Endodermal cell (in vitro differentiated cells): ENCODE measurements around the gene ROCK2. TPM values are rescaled to one million over a fixed set of nuclear protein-coding genes. Genes with fewer than 3 reads are reported as not detected.
A peak's percentile ranks its signal among the peaks of the same experiment; 100 is the strongest.

Experiments used
- DNase-seq: peaks from one replicate; pipeline ENCODE4 v3.0.0-alpha.2; 2017
- H3K27ac ChIP-seq: 2 replicates; pipeline ENCODE4 v1.5.1; 2013; ENCODE audit warnings: mild to moderate bottlenecking, low read depth, low read length, moderate library complexity
- H3K27me3 ChIP-seq: 2 replicates; pipeline ENCODE4 v1.6.1; 2013; ENCODE audit warnings: mild to moderate bottlenecking, low read length, moderate library complexity; ENCODE audit not compliant: insufficient read depth, control insufficient read depth, poor library complexity, severe bottlenecking
- H3K36me3 ChIP-seq: 2 replicates; pipeline ENCODE4 v1.7.0; 2013; ENCODE audit warnings: mild to moderate bottlenecking, low read length, moderate library complexity; ENCODE audit not compliant: control insufficient read depth, insufficient read depth
- H3K4me1 ChIP-seq: one replicate; pipeline ENCODE4 v1.7.0; 2013; ENCODE audit warnings: low read length; ENCODE audit not compliant: control insufficient read depth, insufficient read depth
- H3K4me3 ChIP-seq: 2 replicates; pipeline ENCODE4 v1.5.1; 2013; ENCODE audit warnings: mild to moderate bottlenecking, low read length, moderate library complexity
- H3K9ac ChIP-seq: 2 replicates; pipeline ENCODE4 v1.6.1; 2013; ENCODE audit warnings: mild to moderate bottlenecking, low read length, moderate library complexity; ENCODE audit not compliant: poor library complexity, severe bottlenecking; ENCODE audit errors: extremely low read depth
- H3K9me3 ChIP-seq: 2 replicates; pipeline ENCODE4 v1.6.1; 2013; ENCODE audit warnings: mild to moderate bottlenecking, low read length, moderate library complexity; ENCODE audit not compliant: control insufficient read depth
- H3K27ac Mint-ChIP-seq: 2 replicates; pipeline ENCODE4 v1.8.0; 2020; ENCODE audit warnings: mixed read lengths
- H3K27me3 Mint-ChIP-seq: 2 replicates; pipeline ENCODE4 v1.8.0; 2021; ENCODE audit warnings: mild to moderate bottlenecking, mixed read lengths; ENCODE audit not compliant: insufficient read depth
- H3K36me3 Mint-ChIP-seq: 2 replicates; pipeline ENCODE4 v1.8.0; 2020; ENCODE audit warnings: low read depth, mixed read lengths
- H3K4me1 Mint-ChIP-seq: 2 replicates; pipeline ENCODE4 v1.8.0; 2020; ENCODE audit warnings: mixed read lengths
- H3K4me3 Mint-ChIP-seq: 2 replicates; pipeline ENCODE4 v1.8.0; 2020; ENCODE audit warnings: mild to moderate bottlenecking, moderate library complexity, mixed read lengths
- H3K9me3 Mint-ChIP-seq: 2 replicates; pipeline ENCODE4 v1.8.0; 2020; ENCODE audit warnings: mild to moderate bottlenecking, mixed read lengths
- WGBS, 2 experiments: methylation state at CpG; one replicate each; pipeline versions ENCODE4 v1.1.5 to v1.1.7; 2013; ENCODE audit warnings: missing lambda C conversion rate in 2 of 2, mixed read lengths in 1 of 2; ENCODE audit not compliant: insufficient coverage in 1 of 2, insufficient read length in 1 of 2; 5-methylcytosine and 5-hydroxymethylcytosine counted together
- total RNA-seq, 2 donors: library from RNA; stranded (reverse); fragmentation: NEBNext Ultra II Directional in 1 of 2; extraction: Animal tissue kit (Norgen Biotek cat#: 25700) in 1 of 2; gene quantifications; 2 replicates in 1 of 2; 3 replicates in 1 of 2; pipeline ENCODE4 v1.2.1, GENCODE V29; 2021
- TF ChIP-seq, protein P1 (sequence below): fragments of 200-600 bp; sonication (generic); conservative IDR thresholded peaks from 2 replicates; pipeline ENCODE4 v1.5.0; 2021; ENCODE audit warnings: antibody characterized with exemption, mild to moderate bottlenecking

Gene ROCK2
- total RNA-seq, 2 donors from 2014 or later, result 27.2 to 32.6 TPM

DNA sequence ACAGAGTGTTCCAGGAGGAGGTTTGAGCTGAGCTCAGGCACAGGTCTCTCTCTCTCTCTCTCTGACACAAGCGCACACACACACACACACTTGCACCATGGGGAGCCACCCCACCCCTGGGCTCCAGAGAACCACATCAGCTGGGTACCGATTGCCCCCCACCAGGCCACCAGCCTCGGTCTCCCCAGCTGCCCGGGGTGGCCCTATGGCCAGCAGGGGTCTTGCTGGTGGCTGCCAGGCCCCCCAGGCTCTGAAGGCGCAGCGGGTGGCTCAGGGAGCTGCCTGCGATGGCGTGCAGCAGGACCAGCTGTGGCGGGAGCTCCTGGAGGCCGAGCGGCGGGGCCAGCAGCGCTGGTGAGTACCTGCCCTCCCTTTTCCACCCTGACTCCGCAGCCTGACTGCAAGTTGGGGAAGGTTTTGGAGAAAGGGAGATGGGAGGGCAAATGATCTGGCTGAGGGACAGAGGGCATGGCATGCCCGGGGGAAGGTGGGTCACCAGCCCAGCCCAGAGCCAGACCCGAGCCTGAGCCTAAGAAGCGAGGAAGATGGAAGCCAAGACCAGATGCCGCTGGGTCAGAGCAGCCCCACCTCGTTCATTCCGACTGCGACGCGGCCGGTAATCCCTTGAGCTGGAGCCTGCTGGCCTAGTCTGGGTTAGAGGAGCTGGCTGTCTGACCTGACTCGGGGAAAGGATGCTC lies 211.0 kb downstream of the ROCK2 start:
- Mint-ChIP-seq H3K27me3 (peaks cover 6% of the 10 kb centered on the region), H3K9me3 (peaks cover 12% of the 10 kb centered on the region), H3K36me3 (no peaks in the 10 kb centered on the region), H3K27ac (peak overlapping the region; percentile 93), H3K4me3 (peak overlapping the region; percentile 66), H3K4me1 (peaks cover 8% of the 10 kb centered on the region)
- peaks cover 22% of the 10 kb centered on the region for H3K9me3 ChIP-seq
- DNase-seq, result peak; percentile 75
- no peaks in the 10 kb centered on the region for H3K27me3 ChIP-seq
- peak overlapping the region; percentile 21 for H3K27ac ChIP-seq
- TF ChIP-seq, protein P1, sequence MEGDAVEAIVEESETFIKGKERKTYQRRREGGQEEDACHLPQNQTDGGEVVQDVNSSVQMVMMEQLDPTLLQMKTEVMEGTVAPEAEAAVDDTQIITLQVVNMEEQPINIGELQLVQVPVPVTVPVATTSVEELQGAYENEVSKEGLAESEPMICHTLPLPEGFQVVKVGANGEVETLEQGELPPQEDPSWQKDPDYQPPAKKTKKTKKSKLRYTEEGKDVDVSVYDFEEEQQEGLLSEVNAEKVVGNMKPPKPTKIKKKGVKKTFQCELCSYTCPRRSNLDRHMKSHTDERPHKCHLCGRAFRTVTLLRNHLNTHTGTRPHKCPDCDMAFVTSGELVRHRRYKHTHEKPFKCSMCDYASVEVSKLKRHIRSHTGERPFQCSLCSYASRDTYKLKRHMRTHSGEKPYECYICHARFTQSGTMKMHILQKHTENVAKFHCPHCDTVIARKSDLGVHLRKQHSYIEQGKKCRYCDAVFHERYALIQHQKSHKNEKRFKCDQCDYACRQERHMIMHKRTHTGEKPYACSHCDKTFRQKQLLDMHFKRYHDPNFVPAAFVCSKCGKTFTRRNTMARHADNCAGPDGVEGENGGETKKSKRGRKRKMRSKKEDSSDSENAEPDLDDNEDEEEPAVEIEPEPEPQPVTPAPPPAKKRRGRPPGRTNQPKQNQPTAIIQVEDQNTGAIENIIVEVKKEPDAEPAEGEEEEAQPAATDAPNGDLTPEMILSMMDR, result no peak
- no peaks in the 10 kb centered on the region for H3K4me1 ChIP-seq
- peak overlapping the region; percentile 30 for H3K9ac ChIP-seq
- WGBS, 2 experiments, result 74 to 82% methylated on average over 14 to 25 of the region's 25 CpGs
- H3K36me3 ChIP-seq, result no peaks in the 10 kb centered on the region
- H3K4me3 ChIP-seq, result peak overlapping the region; percentile 65

DNA sequence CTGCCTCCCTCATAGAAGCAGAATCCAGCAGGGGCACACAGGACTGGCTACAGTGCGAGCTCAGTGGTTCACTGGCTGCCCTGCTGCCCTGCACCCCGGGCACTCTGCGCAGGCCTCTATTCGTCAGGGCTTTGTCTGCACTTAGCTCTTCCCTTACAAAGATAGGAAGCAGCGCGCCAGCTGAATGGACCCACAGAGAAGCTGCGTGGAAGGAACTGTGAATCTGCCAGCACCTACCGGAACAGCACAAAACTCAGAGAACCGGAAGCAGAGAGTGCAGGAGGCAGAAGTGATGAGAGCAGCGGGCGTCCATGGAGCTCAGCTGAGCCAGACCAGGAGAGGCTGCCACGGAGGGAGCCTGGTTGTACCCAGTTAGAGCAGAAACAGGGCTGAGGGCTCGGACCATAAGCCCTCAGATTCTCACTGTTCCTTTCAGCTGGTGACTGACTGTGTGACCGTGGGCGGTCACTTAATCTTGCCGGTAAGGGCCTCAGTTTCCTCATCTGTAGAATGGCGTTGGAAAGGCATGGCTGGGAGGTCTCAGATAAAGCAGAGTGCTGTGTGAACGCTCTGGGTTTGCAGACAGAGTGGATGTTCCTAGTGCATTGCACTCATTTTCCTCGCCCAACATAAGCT lies 212.3 kb downstream of the ROCK2 start:
- Histone ChIP-seq H3K9me3 (peaks cover 22% of the 10 kb centered on the region), H3K27ac (no peak overlapping the region), H3K9ac (no peak overlapping the region), H3K36me3 (no peaks in the 10 kb centered on the region), H3K4me1 (no peaks in the 10 kb centered on the region), H3K27me3 (no peaks in the 10 kb centered on the region), H3K4me3 (no peak overlapping the region)
- TF ChIP-seq, protein P1, result no peak
- H3K4me3 Mint-ChIP-seq, result peak overlapping the region; percentile 66
- WGBS, 2 experiments, result 84 to 96% methylated on average over 14 to 19 of the region's 19 CpGs
- peaks cover 8% of the 10 kb centered on the region for H3K4me1 Mint-ChIP-seq
- DNase-seq, result no peak
- peaks cover 7% of the 10 kb centered on the region for H3K27me3 Mint-ChIP-seq
- H3K9me3 Mint-ChIP-seq, result peaks cover 12% of the 10 kb centered on the region
- no peaks in the 10 kb centered on the region for H3K36me3 Mint-ChIP-seq
- peak overlapping the region; percentile 75 for H3K27ac Mint-ChIP-seq

DNA sequence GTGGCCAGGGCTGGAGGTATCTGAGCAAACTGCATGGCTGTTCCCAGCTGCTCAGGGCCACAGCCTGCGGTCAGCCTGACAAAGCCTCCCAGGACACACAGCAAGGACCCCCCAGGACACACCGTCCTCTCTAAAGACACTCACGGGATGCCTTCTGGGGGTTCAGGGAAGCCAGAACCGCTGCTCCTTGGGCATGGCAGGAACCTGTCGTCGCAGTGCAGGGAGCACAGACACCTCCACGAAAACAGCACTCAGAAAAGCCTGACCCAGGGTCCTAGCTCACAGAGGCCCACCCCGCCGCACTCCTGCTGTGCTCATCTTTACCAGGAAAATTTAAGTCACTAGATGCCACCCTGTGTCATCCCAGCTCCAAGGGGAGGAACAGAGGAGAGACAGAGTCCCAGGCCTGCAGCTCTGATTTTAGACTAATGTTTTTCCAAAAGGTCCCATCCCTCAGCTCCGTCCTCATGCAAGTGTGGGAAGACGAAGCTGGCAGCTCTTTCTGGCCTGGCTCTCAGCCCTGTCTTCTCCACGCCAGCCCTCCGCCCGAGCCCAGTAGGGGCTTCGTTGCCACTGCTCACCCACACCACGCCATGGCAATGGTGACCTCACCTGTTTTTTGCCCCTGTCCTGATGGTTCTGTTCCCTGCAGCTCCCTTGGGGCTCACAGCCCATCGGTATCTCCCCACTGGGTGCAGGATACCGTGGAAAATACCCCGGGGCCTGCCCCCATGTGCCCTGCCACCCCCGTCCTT lies 213.1 kb downstream of the ROCK2 start:
- no peaks in the 10 kb centered on the region for H3K36me3 Mint-ChIP-seq
- H3K4me1 Mint-ChIP-seq, result peaks cover 8% of the 10 kb centered on the region
- H3K4me3 Mint-ChIP-seq, result no peak overlapping the region
- TF ChIP-seq, protein P1, result no peak
- Histone ChIP-seq H3K9ac (no peak overlapping the region), H3K27me3 (no peaks in the 10 kb centered on the region), H3K36me3 (no peaks in the 10 kb centered on the region), H3K4me3 (no peak overlapping the region), H3K4me1 (no peaks in the 10 kb centered on the region), H3K9me3 (peaks cover 21% of the 10 kb centered on the region), H3K27ac (no peak overlapping the region)
- 92 to 97% methylated on average over 18 to 20 of the region's 20 CpGs for WGBS, 2 experiments
- peak overlapping the region; percentile 10 for H3K27ac Mint-ChIP-seq
- DNase-seq, result peak; percentile 42
- H3K9me3 Mint-ChIP-seq, result peaks cover 12% of the 10 kb centered on the region
- H3K27me3 Mint-ChIP-seq, result peaks cover 7% of the 10 kb centered on the region

Other genes starting within 250 kb of the ROCK2 start
- 10 to 100 TPM; 14.4 to 17.5 TPM for gene SLC66A3, start 189.2 kb downstream of the ROCK2 start, total RNA-seq
- gene E2F6, start 121.5 kb upstream of the ROCK2 start, total RNA-seq, result 10 to 100 TPM; 24.9 to 30.3 TPM
- gene GREB1, start 189.4 kb upstream of the ROCK2 start, total RNA-seq, result 100 to 1,000 TPM in 1 of 2 donors, 10 to 100 TPM in 1; 86.4 to 106 TPM